GM12864 (cell line): ENCODE measurements around the gene PSMD1.

Experiments used
- DNase-seq: peaks from one replicate; pipeline ENCODE4 v3.0.0-alpha.2; 2011; ENCODE audit warnings: low read depth
- H3K4me3 ChIP-seq: 2 replicates; pipeline ENCODE4 v1.5.1; 2011; ENCODE audit warnings: mild to moderate bottlenecking, low read depth, low read length, control low read depth
- CTCF ChIP-seq: IDR thresholded peaks from 2 replicates; pipeline ENCODE4 v1.5.1; 2011; ENCODE audit warnings: low read depth, mild to moderate bottlenecking, moderate library complexity, low read length, control low read depth, inconsistent platforms; ENCODE audit errors: missing control alignments

Gene PSMD1

GRCh38 chr2:231049286-231050017 lies 7.2 kb upstream of the PSMD1 start:
- no peak for DNase-seq
- TF ChIP-seq CTCF: no peak
- no peak overlapping the region for H3K4me3 ChIP-seq

- H3K4me3 ChIP-seq: no peak overlapping the region
- no peak for TF ChIP-seq CTCF
- no peak for DNase-seq
Measured at GRCh38 chr2:231050018-231050901, 6.4 kb upstream of the PSMD1 start.

GRCh38 chr2:231051116-231051515 lies 5.6 kb upstream of the PSMD1 start:
- no peak for DNase-seq
- no peak overlapping the region for H3K4me3 ChIP-seq
- TF ChIP-seq CTCF: no peak

GRCh38 chr2:231052494-231053451 lies 3.9 kb upstream of the PSMD1 start:
- peak; percentile 96 for TF ChIP-seq CTCF
- peak; percentile 49 for DNase-seq
- peak overlapping the region; percentile 64 for H3K4me3 ChIP-seq

- peak; percentile 11 for TF ChIP-seq CTCF
- no peak overlapping the region for H3K4me3 ChIP-seq
- DNase-seq: no peak
Measured at GRCh38 chr2:231053846-231054245, 2.8 kb upstream of the PSMD1 start.

- H3K4me3 ChIP-seq: peak overlapping the region; percentile 91
- DNase-seq: no peak
- TF ChIP-seq CTCF: no peak
Measured at GRCh38 chr2:231057590-231057989, 923 bp downstream of the PSMD1 start.
